Measurements from ENCODE around the gene SERPINB6.

DNA sequence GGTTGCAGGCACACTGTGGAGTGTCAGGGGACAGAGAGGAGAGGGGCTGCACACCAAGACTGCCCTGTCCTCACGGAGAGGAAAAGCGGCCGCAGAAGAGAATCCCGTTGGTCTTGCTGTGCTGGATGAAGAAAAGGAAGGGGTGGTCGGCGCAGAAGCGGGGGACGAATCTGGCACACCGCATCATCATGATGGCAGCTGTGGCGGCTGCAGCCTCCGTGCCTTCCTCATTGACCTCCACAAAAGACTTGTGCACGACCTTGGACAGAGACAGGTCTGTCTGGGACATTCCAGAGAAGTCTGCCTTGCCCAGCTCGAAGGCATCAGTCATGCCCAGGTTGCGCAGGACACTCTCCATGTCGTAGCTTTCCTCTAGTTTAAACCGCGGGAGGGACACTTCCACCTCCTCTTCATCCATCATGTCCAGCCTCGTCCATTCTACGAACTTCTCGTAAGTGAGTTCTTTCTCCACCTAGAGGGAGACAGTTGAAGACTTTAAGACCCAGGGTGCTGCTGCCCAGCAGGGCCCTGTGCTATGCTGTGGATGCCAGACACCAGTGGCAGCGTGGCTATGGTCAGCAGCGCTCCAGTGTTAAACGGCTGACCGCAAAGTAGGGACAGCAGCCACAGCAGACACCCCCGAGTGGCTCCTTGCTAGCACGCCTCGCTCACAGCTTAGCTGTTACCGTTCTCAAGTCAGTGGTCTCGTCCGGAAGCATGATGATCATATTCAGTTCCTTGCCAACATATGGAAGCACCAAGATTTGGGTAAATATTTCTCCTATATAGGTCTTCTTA is 22.9 kb downstream of the SERPINB6 start:
- TF ChIP-seq, protein P1, sequence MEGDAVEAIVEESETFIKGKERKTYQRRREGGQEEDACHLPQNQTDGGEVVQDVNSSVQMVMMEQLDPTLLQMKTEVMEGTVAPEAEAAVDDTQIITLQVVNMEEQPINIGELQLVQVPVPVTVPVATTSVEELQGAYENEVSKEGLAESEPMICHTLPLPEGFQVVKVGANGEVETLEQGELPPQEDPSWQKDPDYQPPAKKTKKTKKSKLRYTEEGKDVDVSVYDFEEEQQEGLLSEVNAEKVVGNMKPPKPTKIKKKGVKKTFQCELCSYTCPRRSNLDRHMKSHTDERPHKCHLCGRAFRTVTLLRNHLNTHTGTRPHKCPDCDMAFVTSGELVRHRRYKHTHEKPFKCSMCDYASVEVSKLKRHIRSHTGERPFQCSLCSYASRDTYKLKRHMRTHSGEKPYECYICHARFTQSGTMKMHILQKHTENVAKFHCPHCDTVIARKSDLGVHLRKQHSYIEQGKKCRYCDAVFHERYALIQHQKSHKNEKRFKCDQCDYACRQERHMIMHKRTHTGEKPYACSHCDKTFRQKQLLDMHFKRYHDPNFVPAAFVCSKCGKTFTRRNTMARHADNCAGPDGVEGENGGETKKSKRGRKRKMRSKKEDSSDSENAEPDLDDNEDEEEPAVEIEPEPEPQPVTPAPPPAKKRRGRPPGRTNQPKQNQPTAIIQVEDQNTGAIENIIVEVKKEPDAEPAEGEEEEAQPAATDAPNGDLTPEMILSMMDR (optimal IDR thresholded peaks at IDR 0.05 in 1 of 3, IDR thresholded peaks at IDR 0.05 in 1 of 3, conservative IDR thresholded peaks at IDR 0.05 in 1 of 3; ENCODE audit: extremely low read depth in 1 of 3, insufficient read depth in 2 of 3, low read length in 3 of 3), result no peak
- TF ChIP-seq EZH2 (IDR thresholded peaks at IDR 0.05; ENCODE audit: low read length), result no peak
